GM18499 (cell line): ENCODE measurements around the gene JAZF1.

Source experiments
- ATAC-seq: cut with Tn5 transposase; IDR thresholded peaks from one replicate; pipeline ENCODE4 v1.9.1; 2021; ENCODE audit warnings: moderate number of reproducible peaks; ENCODE audit not compliant: insufficient read depth, unreplicated experiment

Gene JAZF1

DNA sequence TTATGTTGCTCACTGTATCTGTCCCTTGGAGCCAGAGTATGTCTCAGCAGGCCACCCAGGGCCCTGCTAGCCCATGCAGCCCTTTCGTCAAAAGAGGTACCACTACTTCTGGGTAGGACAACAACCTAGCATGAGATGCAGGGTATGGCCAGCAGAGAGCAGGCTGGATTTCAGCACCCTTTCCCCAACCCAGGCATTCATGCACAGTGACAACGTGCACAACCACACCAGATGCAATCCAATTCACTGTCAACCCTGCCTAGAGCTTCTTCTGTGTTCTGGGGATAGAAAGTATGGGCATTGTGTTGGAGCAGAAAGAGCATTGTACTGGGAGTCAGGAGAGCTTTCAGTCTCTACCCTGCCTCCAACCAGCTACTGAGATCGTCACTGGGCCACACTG lies 37.9 kb downstream of the JAZF1 start:
- no peak for ATAC-seq

DNA sequence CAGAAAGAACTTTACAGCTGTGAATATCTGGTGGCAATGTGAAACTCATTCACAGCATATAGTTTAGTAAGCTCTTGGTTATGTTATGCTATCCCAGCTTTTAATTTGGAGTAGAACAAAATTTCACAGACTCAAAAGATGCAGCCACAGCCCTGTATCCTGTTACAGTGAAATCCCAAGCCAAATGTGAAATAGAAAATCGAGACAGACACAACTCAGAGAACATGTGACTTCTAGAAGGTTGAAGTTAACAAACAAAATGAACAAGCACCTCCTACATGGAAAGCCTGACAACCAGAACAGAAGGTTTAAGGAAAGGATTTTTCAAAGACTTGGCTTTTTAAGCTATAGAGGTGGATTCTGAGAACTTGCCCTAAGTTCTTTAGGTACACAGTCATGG lies 39.6 kb downstream of the JAZF1 start:
- ATAC-seq, result no peak

DNA sequence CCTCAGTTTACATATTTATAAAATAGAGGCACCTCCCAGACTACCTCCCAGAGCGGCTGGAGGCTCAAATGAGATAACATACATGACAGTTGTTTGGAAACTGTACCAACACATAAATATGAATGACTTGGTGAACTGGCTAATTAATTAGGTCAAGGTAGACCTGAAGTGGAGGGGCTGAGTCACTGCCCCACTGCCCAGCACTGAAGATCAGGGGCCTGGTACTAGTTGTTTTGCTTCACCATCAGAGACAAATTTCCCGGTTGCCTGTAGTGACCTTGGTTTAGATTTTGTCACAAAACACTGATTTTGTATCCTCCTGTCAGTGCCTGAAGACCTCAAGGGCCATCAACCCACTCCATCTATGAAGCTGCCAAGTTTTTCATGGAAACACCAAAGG lies 41.8 kb downstream of the JAZF1 start:
- no peak for ATAC-seq

DNA sequence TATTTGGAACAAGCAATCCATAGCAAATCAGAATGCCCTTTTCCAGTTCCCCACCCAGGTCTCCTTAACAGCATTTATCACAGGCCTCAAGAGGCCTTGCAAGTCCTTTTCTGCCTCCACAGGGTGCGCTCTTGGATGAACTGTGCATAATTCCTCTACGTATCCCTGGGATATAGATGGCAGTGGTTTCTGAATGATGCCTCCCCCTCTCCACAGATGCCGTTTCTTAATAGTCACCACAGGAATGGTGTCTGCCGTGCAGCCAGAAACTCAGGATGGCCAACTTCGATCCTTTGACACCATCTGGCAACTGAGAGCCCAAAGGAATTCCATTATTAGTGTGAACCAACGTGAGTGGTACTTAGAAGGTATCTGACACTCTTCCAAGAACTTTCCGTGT lies 43.1 kb downstream of the JAZF1 start:
- ATAC-seq, result no peak

DNA sequence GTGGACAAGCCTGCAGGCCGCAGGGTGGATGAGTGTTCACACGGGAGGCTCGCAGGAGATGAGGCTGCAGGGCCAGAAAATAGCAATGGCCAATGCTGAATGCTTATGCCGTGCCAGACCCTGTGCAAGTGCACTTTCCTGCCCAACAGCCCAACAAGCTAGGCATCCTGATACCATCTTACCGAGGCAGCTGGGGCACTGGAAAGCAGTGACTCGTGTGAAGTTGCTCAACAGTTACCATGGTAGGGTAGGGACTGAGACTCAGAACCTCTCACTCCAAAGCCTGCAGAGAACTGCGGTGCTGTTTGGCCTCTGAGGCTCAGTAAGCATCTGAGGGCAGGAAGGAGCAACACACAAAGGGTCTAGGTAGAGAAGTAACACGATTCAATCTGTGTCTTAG lies 43.7 kb downstream of the JAZF1 start:
- ATAC-seq, result no peak

DNA sequence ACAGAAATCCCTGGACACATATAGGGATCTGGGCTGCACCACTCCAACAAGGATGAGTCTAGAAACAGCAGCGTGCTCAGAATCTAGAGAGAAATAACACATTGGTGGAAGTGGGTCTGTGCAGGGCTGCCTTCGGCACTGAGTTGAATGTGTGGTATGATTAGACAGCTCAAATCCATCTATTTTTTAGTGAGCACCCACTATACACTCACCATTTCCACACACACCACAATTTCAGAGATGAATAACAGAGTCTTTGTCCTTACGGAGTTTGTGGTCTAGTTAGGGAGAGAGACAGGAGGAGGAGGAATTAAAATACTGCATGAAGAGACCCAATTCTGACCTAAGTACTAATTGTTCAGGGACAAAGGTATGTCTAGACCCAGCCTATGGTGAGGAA lies 44.2 kb downstream of the JAZF1 start:
- ATAC-seq, result no peak

DNA sequence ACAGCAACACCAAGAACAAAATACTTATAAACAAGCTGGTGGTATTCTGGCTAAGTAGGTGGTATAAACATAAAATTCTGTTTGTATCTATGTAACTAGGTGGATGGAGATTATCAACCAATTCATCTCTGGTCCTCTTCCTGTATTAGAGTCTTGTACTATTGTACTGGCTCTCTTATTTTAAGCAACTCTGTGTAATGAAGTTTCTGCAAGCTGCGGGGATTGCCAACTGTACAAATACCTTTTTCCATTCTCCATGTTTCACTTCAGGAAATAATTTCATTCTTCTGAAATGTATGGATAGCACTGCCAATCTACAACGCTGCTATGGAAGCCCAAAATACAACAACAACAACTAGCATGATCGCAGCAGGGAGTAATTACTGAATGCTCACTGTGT lies 44.8 kb downstream of the JAZF1 start:
- ATAC-seq, result no peak

DNA sequence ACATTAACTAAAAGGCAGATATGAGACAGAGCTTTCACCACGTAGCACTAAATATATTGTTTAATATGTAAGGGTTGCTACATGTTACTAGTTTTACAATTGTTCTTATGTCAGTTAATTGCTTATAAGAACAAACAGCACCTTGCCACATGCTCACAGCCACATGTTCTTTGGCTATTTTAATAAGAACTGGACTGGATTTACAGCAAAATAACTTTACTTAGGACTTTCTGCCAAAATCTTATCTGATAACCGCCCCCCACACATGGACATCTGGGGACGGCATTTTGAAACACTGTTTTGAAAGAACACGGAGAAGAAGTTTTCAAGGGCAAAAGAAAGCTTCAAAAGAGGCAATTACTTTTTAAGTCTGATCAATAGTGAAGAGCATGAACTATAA lies 45.3 kb downstream of the JAZF1 start:
- no peak for ATAC-seq

DNA sequence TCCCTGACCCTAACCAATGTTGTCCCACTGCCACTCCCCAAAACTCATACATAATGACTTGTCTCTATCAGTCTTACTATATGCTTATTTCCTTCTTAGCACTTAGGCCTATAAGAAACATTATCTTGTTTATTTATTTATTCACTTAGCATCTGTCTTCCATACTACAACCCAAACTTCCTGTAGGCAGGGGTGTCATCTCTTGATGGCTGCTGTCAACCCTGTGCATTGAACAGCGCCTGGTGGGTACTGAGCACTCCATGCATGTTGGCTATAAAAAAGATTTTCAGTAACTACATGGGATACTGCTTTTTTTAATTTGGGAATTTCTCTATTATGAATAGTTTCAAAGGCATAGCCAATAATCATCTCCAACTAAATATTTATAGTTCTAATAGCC lies 46.7 kb downstream of the JAZF1 start:
- no peak for ATAC-seq

DNA sequence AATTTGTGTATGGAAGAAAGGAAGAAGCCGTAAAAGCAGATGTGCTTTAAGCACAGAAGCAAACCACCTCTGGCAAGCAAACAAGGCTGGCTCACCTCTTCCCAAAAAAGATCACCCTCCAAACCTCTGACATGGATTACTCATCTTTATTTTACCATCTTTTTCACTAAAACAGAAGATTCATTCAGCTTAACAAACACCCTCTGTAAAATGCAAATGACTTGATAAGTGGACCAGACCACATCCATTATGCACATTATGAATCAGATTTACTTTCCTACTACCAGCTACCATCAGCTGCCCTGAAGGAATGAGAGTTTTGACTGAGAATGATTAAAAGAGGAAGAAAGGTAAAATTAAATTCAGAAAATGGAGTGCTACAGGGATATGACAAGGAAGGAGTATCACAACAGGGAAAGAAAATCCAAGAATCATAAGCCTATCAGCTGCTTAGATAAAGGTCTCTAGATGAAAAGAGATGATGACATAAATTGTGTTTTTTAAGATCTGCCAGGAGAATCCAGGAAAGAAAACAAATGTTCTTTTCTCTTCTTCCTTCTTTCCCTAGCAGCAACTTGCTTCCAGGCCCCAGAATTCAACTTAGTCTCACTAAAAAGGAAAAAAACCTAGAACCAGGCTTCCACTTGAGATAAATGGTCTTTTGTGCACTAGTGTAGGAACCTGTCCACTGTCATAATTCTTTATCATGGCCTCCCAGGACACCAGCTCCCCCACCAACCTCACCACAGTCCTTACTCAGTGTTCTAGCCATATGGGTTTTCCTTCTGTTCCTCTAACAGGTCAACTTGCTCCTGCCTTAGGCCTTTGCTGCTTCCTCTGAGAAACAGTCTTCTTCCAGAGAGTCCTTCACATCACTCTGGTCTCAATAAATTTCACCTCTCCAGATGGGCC lies 47.4 kb downstream of the JAZF1 start:
- ATAC-seq, result no peak

DNA sequence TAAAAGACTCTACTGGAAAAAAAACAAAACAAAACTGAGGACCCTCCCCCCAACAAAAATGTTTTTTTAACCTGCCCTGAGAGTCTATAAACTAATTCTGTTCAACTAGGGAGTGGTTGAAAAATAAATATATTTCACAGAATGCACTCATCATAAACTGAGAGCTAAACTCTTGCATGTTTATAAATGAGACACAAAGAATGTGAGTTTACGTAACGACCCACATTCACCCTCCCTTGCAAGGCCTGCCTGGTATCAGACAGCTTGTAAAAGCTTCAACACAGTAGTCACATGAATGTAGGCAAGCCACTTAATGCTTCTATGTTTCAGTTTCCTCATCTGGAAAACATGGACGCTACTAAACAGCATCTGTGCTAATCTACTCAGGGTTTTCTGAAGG lies 50.3 kb downstream of the JAZF1 start:
- no peak for ATAC-seq

DNA sequence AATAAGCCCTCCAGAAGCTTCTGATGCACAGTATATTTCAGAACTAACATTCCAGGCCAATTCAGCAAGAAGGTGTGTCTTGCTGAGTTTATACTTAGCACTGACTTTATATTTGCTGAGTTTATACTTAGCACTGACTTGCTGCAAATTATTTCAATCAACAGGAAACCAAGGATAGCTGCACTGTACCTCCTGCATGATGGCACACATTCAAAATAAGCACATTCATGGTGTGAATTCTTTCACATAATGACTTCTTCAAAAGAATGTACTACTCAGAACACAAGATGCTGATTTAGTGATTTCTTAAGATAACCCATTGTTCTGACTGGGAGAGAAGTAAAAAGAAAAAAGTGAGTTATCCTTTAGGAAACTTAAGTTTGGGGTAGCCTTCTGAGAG lies 52.0 kb downstream of the JAZF1 start:
- ATAC-seq, result no peak

DNA sequence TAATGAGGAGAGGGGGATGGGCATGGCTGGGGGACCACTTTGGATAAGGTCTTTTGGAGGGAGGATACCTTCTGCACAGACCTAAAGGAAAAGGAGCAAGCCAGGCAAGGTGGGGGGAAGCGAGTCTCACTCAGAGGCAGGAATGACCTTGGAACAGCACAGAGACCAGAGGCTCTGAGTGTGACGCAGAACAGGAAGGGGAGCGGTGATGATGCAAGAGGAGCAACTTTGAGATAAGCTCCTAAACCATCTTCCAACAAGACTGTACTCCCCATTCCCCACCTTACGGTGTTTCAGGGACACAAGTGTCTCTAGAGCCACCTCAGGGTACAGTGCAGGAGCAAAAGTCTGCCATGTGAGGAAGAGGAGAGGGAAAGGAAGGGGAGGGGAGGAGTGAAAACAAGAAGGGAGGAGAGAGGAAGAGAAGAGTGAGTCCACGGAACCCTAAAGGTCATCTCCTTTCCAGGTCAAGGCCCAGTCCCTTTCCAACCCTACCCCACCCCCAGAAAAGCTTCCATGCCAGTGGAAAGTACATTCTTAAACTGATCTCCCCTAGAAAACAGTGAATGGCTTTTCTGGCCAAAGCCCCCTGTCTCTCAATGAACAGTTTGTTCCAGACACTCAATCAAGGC lies 54.1 kb downstream of the JAZF1 start:
- no peak for ATAC-seq

DNA sequence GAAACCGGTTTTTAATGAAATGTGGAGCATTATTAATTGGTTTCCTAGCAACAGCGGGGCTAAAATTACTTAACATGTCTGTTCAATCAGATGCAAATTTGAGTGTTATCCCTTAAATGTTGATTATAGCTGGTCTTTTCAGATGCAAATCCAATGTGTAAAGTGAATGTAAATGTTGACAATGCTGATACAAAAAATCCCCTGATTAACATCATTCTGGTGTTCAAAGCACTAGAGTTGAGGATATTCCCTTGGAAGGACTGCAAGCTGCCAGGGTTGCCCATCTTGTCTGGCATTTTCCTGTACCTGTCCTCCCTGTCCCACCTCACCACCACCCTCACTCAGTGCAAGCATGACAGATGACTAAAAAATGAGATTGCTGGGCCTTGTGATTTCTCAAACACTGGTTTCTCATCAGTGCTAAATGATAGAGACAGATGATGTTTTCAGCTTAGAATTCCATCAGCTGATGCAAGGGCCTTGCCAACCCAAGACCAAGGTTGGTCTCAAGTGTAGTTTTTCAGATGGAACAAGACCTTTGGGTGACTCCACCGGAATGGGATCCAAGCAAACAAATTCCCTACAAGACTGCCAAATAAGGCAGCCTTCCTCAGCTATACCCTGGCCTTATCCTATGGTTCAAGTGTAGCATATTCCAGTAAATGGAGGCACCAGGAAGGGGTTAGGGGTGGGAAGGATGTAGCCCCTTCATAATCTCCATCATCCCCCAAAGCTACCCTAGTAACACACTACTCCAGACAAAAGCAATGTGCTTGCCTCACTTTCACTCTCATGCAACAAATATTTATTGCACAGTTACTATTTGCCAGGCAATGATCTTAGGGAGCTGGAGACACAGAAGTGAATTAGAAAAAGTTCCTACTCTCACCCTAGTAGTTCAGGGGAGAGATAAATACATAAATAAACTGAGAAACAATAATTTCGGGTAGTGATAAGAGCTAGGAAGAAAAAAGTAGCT lies 54.9 kb downstream of the JAZF1 start:
- no peak for ATAC-seq

DNA sequence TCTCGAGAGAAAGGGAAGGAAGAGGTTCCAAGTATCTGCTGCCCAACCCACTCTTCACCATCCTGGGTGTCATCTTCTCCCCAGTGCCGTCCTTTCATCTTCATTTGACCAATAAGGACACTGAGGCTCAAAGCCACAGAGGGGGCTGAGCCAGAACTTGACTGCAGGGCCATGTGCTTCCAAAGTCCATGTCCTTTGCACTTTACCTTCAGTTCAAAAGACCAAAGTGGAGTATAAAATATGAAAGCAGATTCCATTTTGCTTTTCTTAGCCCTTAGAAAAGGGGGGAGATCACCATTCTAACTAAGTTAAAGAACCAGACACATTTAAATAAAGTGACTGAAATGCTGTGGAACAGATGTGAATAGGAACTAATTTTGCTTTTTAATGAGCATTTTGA lies 56.2 kb downstream of the JAZF1 start:
- ATAC-seq, result no peak

DNA sequence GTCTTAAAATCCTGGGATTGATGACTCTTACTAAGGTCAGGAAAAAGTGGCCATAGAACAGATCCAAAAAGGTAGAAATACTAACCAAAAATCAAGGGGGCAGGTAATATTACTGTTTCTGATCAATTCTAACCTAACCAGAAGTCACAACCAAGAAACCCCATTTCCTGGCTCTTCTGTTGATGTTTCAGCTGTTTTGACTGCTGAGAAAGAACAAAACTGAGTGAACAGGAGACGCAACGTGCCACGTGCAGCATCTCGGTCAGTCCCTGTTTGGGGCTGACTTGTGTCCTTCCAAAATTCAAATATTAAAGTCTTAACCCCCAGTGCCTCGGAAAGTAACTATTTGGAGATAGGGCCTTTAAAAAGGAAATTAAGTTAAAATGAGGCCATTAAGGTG lies 56.8 kb downstream of the JAZF1 start:
- no peak for ATAC-seq

DNA sequence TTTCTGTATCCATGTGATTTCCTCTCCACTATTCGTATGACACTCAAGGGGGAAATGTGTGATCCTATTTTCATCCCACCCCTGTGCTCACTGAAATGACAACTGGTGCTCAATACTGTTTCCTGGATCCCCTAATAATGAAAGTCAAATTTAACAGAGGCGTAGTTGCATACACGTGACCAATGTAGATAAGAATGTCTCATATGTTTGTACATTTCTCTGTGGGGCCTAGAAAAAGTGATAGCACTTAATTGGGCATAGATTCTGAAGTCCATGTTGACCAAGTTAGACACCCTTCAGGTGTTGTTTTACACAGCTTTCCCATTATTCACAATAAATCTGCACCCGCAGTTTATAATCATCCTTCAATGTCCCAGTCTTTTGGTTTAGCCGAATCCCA lies 59.1 kb downstream of the JAZF1 start:
- no peak for ATAC-seq

DNA sequence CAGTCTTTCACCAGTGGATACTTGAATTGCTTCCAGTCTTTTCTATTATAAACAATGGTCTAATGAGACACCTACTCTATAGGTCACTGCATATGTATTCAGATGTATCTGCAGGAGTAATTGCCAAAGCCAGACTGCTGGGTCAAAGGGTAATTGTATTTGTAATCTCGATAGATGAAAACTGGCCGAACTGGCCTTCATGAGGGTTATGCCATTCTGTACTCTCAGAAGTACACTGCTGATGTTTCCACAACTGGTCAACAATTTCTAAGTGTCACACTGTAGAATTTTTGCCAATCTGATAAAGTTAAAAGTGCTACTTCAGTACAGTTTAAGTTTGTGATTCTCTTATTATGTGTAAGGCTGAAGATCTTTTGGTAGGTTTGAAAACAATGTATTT lies 64.6 kb downstream of the JAZF1 start:
- ATAC-seq, result no peak

DNA sequence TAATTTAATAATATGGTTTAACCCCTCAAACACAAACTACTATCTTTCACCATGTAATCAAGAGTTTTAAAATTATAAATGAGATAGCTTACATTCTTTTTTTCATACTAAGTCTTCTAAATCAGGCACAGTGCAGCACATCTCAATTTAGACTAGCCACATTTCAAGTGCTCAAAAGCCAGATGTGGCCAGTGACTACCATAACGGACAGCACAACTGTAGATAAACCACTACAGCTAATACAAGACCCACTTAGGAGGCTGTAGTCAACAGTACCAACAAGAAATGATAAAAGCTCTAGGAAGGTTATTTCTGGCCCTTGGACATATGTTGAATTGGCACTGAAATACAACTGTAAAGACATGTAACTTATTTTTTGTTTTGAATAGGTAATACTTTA lies 65.3 kb downstream of the JAZF1 start:
- ATAC-seq, result no peak

DNA sequence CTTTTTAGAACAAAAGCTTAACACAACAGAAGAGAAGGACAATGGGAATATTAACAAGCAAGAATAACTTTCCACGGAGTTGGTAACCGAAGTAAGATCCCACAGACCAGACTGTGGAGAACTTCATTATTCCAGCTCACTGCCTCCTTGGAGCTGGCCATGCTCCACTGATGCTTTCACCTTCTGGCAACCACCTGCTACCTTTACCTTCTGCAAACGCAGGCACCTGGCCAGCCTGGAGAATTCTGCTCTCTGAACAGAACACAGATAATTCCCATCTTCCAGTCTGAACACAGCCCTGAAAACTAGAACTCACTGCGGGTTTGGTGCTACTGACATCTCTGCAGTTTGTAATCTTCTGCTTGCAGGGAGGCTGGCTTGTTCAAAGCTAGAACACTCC lies 66.5 kb downstream of the JAZF1 start:
- no peak for ATAC-seq
